Heart left ventricle (tissue), 16 donors: ENCODE measurements around the gene DIAPH2. TPM values are rescaled to one million over a fixed set of nuclear protein-coding genes. Genes with fewer than 3 reads are reported as not detected.

Experiments
- ATAC-seq, 4 donors: fragments of 200-7000 bp; cut with Tn5 transposase; one replicate each; pipeline ENCODE4 v1.9.1; 2020 to 2022; ENCODE audit warnings: moderate library complexity in 4 of 4, mild to moderate bottlenecking in 3 of 4, moderate number of reproducible peaks in 1 of 4
- DNase-seq, 5 donors: peaks; one replicate each; pipeline ENCODE4 v3.0.0-alpha.2; 2020
- H3K27ac ChIP-seq, 12 donors: fragments of 200-600 bp; sonication (generic) in 4 of 12; one replicate each; pipeline versions ENCODE4 v1.5.0 to v1.8.0; 2016 to 2022; ENCODE audit warnings: mild to moderate bottlenecking in 2 of 12
- H3K27me3 ChIP-seq, 9 donors: fragments of 200-600 bp; sonication (generic) in 2 of 9; one replicate each; pipeline versions ENCODE4 v1.5.1 to v1.8.0; 2016 to 2022; ENCODE audit warnings: mild to moderate bottlenecking in 3 of 9
- H3K36me3 ChIP-seq, 9 donors: fragments of 200-600 bp; sonication (generic) in 2 of 9; one replicate each; pipeline versions ENCODE4 v1.5.0 to v1.8.0; 2018 to 2022; ENCODE audit warnings: mild to moderate bottlenecking in 2 of 9
- H3K4me1 ChIP-seq, 12 donors: fragments of 200-600 bp; sonication (generic) in 4 of 12; one replicate each; pipeline versions ENCODE4 v1.5.0 to v1.8.0; 2016 to 2022; ENCODE audit warnings: mild to moderate bottlenecking in 3 of 12
- H3K4me3 ChIP-seq, 12 donors: fragments of 200-600 bp; sonication (generic) in 4 of 12; one replicate each; pipeline versions ENCODE4 v1.5.0 to v1.8.0; 2017 to 2022; ENCODE audit warnings: mild to moderate bottlenecking in 9 of 12, moderate library complexity in 4 of 12
- H3K9me3 ChIP-seq, 12 donors: fragments of 200-600 bp; sonication (generic) in 4 of 12; one replicate each; pipeline versions ENCODE4 v1.5.0 to v1.8.0; 2016 to 2022; ENCODE audit warnings: mild to moderate bottlenecking in 1 of 12
- CTCF ChIP-seq, 12 donors: fragments of 200-600 bp; sonication (generic) in 4 of 12; IDR thresholded peaks; one replicate each; pipeline versions ENCODE4 v1.5.0 to v1.8.0; 2018 to 2022; ENCODE audit warnings: antibody characterized with exemption in 12 of 12, mild to moderate bottlenecking in 5 of 12
- POLR2A ChIP-seq, 2 donors: fragments of 450-650 bp; IDR thresholded peaks; one replicate each; pipeline ENCODE4 v1.6.1; 2017; ENCODE audit warnings: antibody characterized with exemption in 2 of 2, mild to moderate bottlenecking in 2 of 2, moderate library complexity in 2 of 2
- WGBS, 4 donors: extraction: QIAGEN DNeasy Blood & Tissue Kit in 2 of 4; methylation state at CpG; one replicate each; pipeline versions ENCODE4 v1.1.5 to v1.1.7; 2013 to 2018; 5-methylcytosine and 5-hydroxymethylcytosine counted together
- intact Hi-C, 10 donors: fragments of 100-400 bp; cut with DNase I; formaldehyde crosslinking; loops; one replicate each; pipeline versions ENCODE4 v1.11.1 to v1.14.2; 2022
- polyA plus RNA-seq, 2 donors: library from polyadenylated mRNA; stranded (reverse); fragments of 200-250 nt; gene quantifications; one replicate each; pipeline ENCODE4 v1.2.3, GENCODE V29; 2013
- total RNA-seq, 9 donors: library from RNA; depleted of rRNA in 2 of 9; stranded (reverse); fragments of >200 nt in 2 of 9; fragmentation: NEBNext Ultra II Directional in 3 of 9; extraction: Animal tissue kit (Norgen Biotek cat#: 25700) in 3 of 9; gene quantifications; one replicate each; pipeline versions ENCODE4 v1.1.0 to v1.2.4, GENCODE V29; 2016 to 2023
- donor health status: ischemic (EF 13 %, LVEDD 7.1; RV severe dilation, severe dysfunction).
- donor health status: healthy with polysubstance abuse.
- donor health status: DM: no; HTN: yes; CAD: no.
- donor health status: DM: no; HTN: no; CAD: no.
- donor health status: ischemic (EF 25% LVEDD 6.9; RV normal size, moderate dysfunction).
- donor health status: ischemic (EF 25% LVEDD 5.7; RV mildly dilated, moderate dysfunction).
- donor health status: healthy.
- donor health status: DM: yes; HTN: yes; CAD: no.
- donor health status: ischemic (EF 35%, LVEDD 5.7; RV mildly dilated, moderate dysfunction).
- donor health status: nonischemic (EF 11% LVEDD 7.7; RV severe dilation, severe dysfunction).
- donor health status: DM: yes; HTN: yes; CAD: no.
- donor health status: PGD.
- donor health status: ischemic (EF 29% LVEDD 5.4; RV normal size, mild dysfunction).
- donor health status: nonischemic (EF 23%, LVEDD 6.1; RV moderate dilation, normal function).

Gene DIAPH2
- total and polyA plus RNA-seq, 11 donors, result 3.7 to 18.8 (median 12.3) TPM

DNA sequence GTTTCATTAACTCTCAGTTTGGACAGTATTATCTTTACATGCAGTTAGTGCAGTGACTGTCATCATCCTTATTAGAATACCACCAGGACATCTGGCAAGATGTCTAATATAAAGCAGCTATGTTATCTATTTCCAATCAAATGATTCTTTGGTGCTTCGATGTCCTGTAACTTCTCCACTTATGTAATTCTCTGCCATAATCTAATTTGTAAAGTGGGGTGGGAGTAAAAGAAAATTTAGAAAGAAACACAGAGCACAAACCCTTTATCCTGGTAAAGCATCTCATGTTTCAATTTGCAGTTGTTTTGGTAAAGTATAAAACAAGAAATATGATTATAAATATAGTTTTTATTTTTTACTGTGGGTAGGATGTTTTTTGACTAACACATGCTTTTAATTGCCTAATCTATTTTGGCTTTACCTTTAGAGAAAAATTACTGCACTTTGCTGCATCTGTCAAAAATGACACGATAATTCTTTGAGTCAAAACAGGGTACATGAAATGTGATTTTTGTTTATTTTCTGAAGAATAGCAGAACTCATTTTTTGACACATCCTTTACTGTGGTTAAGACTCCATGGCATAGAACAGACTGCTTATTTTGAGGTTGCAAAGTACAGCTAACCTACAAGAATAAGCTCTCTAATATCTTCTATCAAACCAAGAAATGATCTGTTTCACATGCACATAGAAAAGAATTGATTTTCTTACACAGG is 581.9 kb downstream of the DIAPH2 start:
- Histone ChIP-seq H3K9me3 (no peaks in the 10 kb centered on the region), H3K36me3 (no peaks in the 10 kb centered on the region), H3K4me3 (no peak overlapping the region), H3K4me1 (peaks cover 0 to 3% (median 0%) of the 10 kb centered on the region in 12 donors), H3K27ac (no peak overlapping the region), H3K27me3 (no peaks in the 10 kb centered on the region)
- TF ChIP-seq CTCF (IDR thresholded peaks at IDR 0.05), result no peak
- TF ChIP-seq POLR2A (IDR thresholded peaks at IDR 0.05), result no peak
- WGBS, 4 donors, result 64 to 79% (median 76%) methylated on average over 2 of the region's 2 CpGs
- intact Hi-C loops, result no loop called here
- ATAC-seq (no peak), DNase-seq (no peak)

- no peaks in the 10 kb centered on the region for H3K9me3 ChIP-seq
- WGBS, 4 donors, result 71 to 84% (median 74%) methylated on average over 4 of the region's 4 CpGs
- no peaks in the 10 kb centered on the region for H3K36me3 ChIP-seq
- H3K27me3 ChIP-seq, result no peaks in the 10 kb centered on the region
- DNase-seq, result no peak
- ATAC-seq, result no peak
- H3K4me3 ChIP-seq, result no peak overlapping the region
- H3K4me1 ChIP-seq, result peaks cover 0 to 3% (median 0%) of the 10 kb centered on the region in 12 donors
- no peak for TF ChIP-seq POLR2A (IDR thresholded peaks at IDR 0.05)
- no peak for TF ChIP-seq CTCF (IDR thresholded peaks at IDR 0.05)
- no peak overlapping the region for H3K27ac ChIP-seq
- intact Hi-C loops, result no loop called here
Measured at GRCh38 chrX:97267396-97268181, 582.9 kb downstream of the DIAPH2 start.

DNA sequence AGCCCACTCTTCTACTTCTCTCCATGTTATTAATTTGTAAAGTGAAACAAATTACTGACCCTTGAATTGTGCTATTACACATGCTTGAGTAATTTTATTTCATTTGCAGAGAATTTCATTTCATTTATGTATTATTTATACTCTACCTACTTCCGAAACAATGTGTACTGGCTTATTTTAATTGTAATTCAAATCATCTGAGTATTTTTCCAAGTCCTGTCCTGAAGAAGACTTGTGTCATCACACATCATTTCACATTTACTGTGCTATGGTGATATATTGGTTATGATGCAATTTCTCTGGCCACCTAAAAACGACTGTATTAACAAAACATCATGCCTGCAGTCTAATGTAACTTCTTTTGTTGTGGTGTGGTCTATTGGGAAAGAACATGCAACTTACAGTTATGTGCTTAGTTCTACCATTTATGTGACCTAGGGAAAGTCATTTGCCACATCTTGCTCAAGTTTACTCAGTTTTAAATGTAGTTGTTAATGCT is 583.6 kb downstream of the DIAPH2 start:
- no peaks in the 10 kb centered on the region for H3K9me3 ChIP-seq
- ATAC-seq (no peak), DNase-seq (no peak)
- H3K27ac ChIP-seq, result no peak overlapping the region
- H3K4me1 ChIP-seq, result peaks cover 0 to 3% (median 0%) of the 10 kb centered on the region in 12 donors
- no peak overlapping the region for H3K4me3 ChIP-seq
- intact Hi-C loops, result no loop called here
- TF ChIP-seq CTCF (IDR thresholded peaks at IDR 0.05) (no peak), POLR2A (IDR thresholded peaks at IDR 0.05) (no peak)
- WGBS, 4 donors, result 62 to 79% (median 67%) methylated on average over 2 of the region's 2 CpGs
- no peaks in the 10 kb centered on the region for H3K36me3 ChIP-seq
- H3K27me3 ChIP-seq, result no peaks in the 10 kb centered on the region

- Histone ChIP-seq H3K4me1 (no peaks in the 10 kb centered on the region), H3K9me3 (no peaks in the 10 kb centered on the region), H3K27ac (no peak overlapping the region), H3K27me3 (peaks cover 0 to 2% (median 0%) of the 10 kb centered on the region in 9 donors), H3K36me3 (no peaks in the 10 kb centered on the region), H3K4me3 (no peak overlapping the region)
- intact Hi-C loops, result no loop called here
- no peak for TF ChIP-seq POLR2A (IDR thresholded peaks at IDR 0.05)
- no peak for TF ChIP-seq CTCF (IDR thresholded peaks at IDR 0.05)
- DNase-seq (no peak), ATAC-seq (no peak)
- WGBS, 4 donors, result 90 to 97% (median 96%) methylated on average over 9 of the region's 9 CpGs
Measured at GRCh38 chrX:97284531-97284930, 599.9 kb downstream of the DIAPH2 start.
